Dermis blood vessel endothelial cell (primary cell): ENCODE measurements around the gene NRIP3. TPM values are rescaled to one million over a fixed set of nuclear protein-coding genes. Genes with fewer than 3 reads are reported as not detected.
"Not testable (repeated sequence)": the region's sequence is repeated elsewhere in the genome, so short reads cannot be mapped to it uniquely, and the experiment has no call there.

Source experiments
- DNase-seq: peaks from one replicate; pipeline ENCODE4 v3.0.0; 2010
- total RNA-seq: library from RNA; depleted of rRNA; stranded (reverse); fragments of >200 nt; gene quantifications from 2 replicates; pipeline ENCODE4 v1.2.3, GENCODE V29; 2014

Gene NRIP3
- total RNA-seq, 1 donor from 2014 or later = 1.2 TPM

DNA sequence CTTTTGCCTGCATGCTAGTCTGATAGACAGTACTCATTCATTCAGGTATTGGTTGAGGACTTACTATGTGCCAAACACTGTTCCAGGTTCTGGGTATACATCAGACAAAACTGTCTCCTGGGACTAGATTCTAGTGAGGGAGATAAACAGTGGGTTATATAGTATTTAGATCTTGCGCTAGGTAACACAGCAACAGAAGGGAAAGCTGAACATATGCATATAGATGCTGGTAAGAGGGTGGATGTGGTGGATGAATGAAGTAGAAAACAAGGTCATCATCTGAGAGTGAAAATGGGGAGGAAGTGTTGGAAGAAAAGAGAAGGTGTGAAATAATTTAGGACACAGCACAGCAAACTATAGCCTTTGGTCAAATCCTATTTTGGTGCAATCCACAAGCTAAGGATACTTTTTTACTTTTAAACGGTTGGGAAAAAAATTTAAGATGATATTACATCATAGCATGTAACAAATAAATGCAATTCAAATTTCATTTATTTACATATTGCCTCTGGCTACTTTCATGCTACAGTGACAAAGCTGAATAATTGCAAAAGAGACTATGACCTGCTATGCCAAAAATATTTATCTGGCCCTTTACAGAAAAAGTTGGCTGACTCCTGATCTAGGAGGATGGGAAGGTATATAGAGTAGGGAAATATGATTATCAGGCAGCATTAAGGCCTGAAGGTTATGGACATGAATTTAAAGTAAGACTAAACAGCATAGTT lies 32.4 kb downstream of the NRIP3 start:
- DNase-seq = no peak

DNA sequence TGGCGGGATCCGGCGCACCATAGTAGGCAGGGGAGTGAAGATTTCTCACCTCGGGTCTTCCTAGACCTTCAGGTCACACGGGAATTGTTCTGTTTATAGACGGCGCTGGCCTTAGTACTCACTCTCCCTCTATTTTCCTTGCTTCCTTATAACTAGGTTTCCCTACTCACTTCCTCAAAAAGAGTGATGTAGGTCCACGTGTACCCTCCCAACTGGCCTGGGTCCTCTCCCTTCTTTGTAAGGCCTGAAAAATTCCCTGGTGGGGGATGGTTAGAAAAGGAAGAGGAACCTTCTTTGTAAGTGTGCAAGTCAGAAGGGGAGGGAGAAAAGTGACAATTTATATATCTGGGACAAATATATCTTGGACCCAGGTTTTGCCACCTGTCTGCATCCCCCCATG lies 36.6 kb downstream of the NRIP3 start:
- no peak for DNase-seq

DNA sequence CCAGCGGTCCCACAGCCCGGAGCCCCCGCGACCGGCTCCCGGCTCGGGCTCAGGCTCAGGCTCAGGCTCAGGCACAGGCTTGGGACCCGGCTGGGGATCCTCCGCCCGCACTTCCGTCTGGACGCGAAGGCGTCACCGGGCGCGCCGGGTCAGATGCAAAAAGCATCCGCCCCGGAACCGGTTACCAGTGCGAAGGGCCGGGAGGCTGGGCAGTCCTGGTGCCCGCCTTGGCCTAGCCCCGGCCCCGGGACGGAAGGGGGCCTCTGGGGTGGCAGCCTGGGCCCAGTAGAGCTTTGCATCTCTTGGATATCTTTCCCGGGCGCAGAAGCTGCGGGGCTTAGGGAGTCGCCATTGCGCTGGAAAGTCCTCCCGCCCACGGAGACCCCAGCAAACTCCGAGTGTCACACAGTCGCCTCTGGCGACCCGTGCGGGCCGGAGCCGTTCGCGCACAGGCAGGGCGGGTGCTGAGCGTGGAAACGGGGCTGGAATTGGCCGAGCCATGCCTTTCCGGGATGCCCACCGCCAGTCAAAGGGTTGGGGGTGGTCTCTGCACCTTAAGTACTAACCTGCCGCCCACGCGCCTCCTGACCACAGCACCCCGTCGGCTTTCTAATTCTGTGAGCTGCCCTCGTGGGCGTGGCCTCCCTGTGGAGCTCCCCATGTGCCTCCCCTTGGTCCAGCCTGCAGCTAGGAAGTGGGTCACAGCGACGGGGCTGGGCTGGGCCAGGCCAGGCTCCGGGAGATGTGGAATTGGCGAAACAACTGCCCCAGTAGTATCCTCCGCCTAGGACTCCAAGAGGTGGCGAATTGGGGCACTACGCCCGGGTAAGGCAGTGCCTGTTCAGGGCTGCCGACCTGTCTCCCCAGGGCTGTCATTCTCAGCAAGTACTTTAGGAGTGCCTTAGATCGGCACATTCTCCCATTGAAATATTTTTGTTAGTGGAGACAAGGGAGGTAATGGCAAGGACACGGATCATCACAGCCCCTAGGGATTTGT lies 39.2 kb downstream of the NRIP3 start, which contains the start of gene TMEM9B:
Gene TMEM9B, minus strand, starts transcription at position 119 of the 997 bp plus-strand sequence. CDS start 129 bp downstream, outside the sequence.
- DNase-seq = peak; percentile 90

DNA sequence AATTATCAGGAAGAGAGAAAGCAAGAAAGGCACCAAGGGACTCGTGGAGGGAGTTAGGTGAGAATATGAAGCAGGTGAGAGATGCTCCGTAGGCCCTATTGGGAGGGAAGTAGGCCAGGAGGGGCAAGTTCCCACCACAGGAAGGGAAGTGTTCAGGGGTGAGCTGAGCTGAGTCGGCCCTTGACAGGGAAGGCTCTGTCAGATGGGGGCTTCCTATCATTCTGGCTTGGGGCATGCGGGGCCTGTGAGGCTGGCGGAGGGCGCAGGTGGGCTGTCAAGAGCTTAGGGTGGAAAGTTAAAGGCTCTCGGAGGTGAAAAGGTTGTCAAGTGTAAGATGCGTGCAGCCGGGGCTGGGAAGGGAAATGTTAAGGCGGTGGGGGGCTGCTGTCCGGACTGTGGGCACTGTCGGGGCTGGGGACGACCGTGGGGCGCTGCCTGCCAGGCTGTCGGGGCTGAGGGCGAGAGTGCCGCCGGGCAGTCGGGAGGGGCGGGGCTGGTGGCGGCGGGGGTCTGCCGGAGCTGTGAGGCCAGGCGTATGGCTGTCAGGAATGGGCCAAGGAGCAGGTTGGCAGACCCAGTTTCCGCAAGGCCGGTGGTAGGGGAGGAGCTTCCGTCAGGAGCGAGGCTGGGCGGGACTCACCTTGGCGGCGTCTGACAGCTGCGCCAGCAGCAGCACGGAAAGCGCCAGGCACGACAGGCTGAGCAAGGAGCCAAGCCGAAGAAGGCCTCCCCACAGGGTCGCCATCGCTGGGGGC lies 40.1 kb downstream of the NRIP3 start:
- DNase-seq = peak; percentile 75

DNA sequence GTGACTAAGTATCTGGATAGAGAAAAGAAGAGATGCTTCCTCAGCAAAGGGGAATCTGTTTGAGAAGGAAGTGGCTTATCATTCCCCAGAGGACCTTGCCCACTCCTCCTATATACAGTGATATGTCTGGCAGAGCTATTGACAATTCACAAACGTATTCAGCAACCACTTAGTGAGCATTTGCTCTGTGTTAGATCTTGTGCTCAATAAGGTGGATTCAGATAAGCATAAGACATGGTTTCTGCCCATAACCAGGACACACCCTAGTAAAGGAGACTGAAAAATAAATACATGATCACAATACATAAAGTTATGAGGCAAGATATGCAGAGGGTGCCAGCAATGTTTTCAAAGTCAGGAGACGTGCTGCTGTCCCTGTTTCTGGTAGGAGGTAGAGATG lies 41.0 kb downstream of the NRIP3 start:
- no peak for DNase-seq

DNA sequence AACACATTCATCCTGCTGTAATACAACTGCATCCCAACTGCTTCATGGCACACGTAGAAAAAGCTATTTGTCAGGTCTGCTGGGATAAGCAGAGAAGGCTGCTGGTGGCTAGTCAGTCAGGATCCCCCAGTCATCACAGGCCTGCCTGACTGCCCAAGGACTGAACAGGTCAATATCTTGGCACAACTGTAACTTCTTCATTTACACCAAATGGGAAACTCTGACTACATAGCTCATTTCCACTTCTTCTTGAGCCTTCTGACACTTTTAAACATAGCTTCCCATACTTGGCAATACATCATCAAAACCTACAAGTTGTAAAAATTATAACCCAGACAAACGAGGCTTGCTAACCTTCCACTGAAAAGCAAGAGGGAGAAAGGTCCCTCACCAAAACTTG lies 42.4 kb downstream of the NRIP3 start:
- DNase-seq = no peak

DNA sequence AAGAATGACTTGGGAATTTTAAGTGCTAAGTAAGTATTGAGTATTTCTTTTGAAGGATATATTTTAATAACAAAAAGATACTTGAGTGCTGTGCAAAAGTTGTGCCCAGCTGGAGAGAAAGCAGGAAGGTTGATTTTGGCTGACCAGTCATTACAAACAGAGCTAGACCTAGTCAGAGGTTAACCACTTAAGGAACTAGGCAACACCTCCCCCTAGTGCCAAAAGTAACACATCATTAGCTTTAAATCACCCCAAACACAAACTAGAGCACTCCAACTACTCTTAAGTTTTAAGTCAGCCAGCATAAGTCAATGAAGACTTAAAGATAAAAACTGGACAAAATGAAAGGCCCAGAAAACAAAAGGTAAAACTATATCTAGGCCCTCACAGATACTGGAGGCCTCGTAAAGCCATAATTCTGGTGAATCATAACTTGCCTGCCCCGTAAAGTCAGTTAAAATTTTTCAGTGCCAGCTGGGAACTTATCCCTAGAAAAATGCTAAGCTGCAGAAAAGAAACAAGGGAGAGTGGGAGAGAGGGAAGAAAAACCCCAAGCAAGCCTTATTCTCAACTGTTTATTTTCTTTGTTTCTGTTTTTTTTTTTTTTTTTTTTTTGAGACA lies 44.1 kb downstream of the NRIP3 start:
- peak; percentile 89 for DNase-seq

DNA sequence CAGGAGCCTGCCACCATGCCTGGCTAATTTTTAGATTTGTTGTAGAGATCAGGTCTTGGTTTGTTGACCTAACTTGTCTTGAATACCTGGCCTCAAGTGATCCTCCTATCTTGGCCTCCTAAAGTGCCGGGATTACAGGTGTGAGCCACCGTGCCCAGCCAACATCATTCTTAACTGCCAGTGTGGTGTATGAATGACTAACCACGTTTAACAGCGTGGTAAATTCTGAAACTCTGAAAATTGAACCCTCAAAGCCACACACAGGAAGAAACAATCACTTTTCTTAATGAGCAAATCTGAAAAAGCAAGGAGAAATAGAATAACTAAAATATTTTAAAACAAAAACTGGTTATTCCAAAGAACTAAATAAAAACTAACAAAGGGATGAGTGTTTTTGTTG lies 46.9 kb downstream of the NRIP3 start:
- no peak for DNase-seq

DNA sequence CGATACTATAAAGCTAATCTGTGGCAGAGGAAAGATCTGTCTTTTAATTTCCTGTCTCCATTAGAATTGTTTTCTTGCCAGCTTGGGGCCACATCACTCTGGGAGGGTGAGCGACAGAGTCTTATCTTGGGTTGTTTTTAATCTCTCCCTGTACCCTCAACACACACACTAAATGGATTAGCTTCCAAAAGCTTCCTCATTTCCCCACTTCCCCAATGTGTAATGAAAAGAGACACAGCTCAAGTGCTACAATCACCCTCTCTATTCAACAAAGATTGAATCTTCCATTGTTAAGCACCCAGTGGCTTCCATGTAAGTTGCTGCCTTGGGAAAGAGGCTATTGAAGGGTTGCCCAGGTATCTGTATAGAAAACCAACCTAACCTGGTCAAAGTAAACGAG lies 54.9 kb downstream of the NRIP3 start:
- no peak for DNase-seq

DNA sequence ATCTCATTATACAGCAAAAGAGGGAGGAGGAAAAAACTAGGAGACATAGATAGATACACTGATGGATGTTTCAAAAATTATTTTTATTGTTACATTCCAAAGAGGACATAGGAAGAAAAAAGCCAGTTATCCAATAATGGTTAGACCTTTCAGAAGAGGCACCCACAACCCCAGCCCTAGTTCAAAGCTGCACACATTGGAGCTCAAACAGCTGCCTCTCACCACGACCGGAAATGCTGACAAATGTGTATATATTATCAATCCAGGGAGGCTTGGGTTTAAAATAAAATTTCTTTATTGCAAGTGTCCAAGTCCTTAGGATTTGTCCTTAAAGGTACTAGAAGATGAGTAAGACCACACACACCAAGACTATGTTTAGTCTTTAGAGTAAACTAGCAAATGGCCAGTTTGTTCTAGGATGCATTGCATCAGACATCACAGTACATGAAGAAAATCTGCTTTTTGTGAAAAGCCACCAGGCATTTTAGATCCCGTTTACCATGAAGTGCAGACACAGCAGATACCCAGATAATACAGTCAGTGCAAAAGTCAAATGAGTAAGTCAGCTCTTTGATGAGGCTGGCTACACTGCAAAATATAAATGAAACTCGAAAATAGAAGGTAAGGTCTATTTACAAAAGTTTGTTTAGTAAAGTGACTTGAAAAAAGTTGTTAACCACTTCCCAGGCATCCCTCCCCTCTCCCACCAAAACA lies 56.4 kb downstream of the NRIP3 start:
- no peak for DNase-seq

DNA sequence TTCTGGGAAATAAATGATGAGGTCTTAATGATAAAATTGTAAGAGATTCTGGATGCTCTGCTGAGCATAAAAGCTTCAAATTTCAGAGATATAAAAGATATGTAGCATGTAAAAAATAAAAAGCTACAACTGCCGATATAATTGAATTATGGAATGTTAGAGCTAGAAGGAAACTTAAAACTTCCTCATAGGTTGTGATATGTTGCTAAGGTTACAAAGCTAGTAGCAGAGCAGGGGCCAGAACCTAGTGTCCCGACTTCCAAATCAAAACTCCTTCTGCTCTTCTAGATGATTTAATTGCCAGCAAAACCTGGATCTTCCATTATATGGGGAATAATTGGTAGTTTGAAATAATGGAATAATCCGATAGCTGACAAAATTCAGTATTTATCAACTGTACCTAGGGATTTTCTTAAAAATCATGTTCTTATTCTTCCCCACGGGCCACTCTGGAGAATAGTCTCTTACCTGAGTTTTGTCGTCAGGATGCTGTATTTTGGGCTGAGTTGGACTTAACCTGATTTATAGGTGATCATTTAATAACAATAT lies 61.2 kb downstream of the NRIP3 start, which contains the start of gene ASCL3:
Gene ASCL3, minus strand, starts transcription at position 499 of the 549 bp plus-strand sequence. CDS start 4,855 bp downstream, outside the sequence.
- DNase-seq = no peak

DNA sequence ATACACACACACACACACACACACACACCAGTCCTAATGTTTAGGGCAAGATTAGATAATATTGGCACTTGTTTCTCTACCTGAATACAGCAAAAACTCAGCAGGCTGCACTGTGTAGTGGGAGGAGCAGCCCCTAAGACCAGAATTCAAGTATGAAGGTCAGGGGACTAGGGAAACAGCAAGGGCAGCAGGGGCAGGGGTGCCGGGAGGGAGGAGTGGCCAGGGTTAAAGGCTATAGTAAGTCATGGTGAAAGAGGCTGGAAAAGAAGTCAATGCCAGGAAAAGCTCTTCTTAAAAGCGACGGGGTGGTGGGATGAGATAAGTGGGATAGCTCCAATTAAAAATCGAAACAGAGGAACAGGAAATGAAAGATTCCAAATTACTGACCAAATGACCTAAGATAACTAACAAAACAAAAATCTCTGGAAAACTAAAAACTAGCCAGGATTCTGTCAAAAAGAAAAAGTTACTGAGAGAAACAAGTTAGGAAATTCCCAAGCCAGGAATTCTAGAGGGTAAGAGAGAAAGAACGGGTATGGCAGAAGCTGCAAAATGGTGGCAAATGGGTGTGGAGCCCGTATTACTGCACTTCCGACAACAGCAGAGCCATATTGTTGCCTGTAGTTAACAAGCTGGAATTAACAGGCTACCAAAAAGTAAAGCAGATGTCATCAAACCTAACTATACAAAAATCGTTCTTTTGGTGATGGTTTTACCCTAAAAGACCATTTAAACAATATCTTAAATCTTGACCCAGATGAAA lies 62.3 kb downstream of the NRIP3 start:
- no peak for DNase-seq

DNA sequence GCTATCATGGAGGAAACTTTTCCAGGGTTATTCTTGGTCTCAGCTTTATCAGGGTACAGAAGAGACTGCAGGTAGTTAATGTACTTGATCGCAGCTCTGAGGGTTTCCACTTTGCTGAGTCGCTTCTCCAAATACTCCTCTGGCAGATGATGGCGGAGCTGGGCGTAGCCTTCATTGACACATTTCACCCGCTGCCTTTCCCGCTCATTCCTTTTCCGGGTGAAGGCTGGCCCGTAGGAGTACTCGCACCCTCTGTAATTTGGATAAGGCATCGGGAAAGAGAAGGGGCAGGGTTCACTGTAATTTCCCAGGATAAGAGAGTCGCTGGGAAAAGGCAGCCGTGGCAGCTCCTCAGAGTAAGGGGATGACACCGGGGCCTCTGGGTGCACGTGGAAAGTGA lies 66.1 kb downstream of the NRIP3 start:
- no peak for DNase-seq

DNA sequence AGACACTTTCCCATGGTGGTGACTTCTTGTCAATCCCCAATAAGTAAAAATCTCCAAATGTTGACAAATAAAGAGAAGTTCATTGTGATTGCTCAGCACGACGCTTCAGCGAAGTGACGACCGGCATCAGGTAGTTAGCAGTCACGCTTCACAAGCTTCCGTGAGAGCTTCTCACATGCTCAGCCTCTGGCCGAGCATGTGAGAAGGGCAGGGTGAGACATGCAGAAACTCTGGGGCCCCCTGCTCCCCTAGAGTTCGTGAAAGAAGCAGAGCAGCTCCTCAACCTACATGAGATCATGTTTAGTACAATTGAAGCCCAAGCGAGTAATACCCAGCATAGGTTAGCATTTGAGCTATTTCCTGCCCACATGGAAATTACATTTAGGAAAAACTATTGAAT lies 66.6 kb downstream of the NRIP3 start:
- no peak for DNase-seq

DNA sequence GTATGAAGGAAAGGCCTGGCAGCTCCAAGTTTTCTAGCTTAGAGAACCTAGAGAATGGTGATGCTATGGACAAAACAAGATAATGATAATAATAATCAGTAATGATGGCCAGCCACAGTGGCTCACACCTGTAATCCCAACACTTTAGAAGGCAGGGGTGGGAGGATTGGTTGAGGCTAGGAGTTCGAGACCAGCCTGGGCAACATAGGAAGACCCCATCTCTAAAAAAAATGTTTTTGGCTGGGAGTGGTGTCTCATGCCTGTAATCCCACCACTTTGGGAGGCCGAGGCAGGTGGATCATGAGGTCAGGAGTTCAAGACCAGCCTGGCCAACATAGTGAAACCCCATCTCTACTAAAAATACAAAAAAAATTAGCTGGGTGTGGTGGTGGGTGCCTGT lies 68.0 kb downstream of the NRIP3 start:
- DNase-seq = not testable (repeated sequence)

DNA sequence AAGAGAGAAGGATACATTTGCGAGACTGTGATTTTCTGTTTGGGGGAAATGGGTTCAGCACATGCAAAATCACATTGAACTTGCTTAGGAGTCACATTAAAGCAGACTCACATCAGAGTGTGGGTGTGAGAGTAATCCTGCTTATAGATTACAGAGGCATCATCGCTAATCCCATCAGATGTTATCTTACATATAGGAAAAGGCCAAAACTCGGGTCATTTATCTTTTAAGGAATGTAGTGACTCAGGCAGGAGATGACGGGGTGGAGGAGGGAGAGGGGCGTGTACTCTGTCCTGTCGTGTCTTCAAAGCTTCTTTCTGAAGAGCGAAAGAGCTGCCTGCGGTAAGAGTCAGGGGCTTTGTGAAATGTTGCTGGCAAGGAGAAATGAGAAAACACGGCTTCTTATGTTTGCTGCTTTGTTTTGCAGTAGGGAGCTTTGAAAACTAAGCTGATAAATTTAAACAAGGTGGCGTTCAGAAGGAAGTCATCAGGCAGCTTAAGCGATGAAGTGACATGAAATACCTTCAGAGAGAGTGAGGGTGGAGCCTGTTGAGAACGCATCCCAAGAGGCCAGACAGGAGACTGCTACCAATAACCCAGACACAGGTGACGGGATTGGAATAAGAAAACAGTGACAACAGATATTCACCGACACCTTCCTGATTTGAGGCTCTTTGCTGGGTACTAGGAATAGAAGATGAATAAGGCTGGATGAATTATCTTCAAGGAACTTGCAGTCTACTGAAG lies 68.9 kb downstream of the NRIP3 start:
- peak; percentile 43 for DNase-seq

DNA sequence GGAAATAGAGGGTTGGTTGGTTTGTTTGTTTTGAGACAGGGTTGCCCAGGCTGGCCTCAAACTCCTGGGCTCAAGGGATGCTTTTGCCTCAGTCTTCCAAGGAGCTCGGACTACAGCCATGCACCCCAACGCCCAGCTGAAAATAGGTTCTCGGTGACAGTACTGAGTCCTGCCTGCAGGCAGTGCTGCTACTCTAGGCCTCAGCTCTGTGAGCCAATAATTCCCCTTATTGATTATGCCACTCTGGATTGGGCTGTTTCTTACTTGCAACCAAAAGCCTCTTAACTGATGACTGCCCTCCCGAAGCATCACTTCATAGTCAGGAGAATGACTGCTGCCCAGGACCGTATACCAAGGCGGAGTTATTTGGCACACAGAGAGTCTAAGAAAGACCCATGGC lies 69.9 kb downstream of the NRIP3 start:
- DNase-seq = no peak

DNA sequence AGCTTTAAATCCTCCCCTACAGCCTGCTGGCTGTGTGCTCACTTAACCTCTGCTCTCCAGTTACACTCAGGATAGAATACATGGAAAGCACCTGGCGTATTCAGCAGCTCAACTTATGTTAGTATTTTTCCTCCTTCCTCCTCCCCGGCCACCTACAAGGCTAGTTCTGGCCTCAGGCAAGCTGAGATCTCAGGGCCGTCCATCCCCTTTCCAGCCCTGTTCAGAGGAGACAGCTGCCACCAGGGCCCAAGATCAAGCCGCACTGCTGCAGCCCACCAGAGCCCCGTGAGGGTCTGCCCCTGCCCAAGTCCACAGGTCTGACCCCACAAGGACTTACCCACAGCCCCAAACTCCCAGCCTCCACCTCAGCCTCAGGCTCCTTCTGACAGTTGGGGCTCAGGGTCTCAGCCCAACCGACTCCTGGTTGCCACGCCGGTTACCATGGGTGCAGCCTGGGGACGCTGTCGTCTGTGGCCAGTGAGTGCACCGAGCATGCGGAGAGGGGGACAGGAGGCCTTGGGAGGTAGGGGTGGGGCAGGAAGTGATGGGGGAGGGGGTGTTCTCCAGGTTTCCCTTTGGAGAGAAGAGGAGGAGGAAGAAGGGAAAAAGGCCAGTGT lies 71.1 kb downstream of the NRIP3 start, which contains the start of gene C11orf16:
Gene C11orf16, minus strand, starts transcription at position 384 of the 617 bp plus-strand sequence. CDS start 639 bp downstream, outside the sequence.
- DNase-seq = no peak
